ENCODE results near the gene CHCHD3. TPM values are rescaled to one million over a fixed set of nuclear protein-coding genes. Genes with fewer than 3 reads are reported as not detected.

CHCHD3 gene
- total and polyA plus RNA-seq, 2 of the 4 experiments (the other 2 are of a cell fraction): 56.9 to 141 TPM

GRCh38 chr7:133030346-133030745 is 51.5 kb downstream of the CHCHD3 start:
- Histone ChIP-seq H3K4me1 (ENCODE audit: control insufficient read depth, insufficient read depth, low read length) (no peaks in the 10 kb centered on the region), H3K9me3 (ENCODE audit: control insufficient read depth, insufficient read depth, low read length) (no peaks in the 10 kb centered on the region), H3K18ac (ENCODE audit: low read depth, low read length) (no peak overlapping the region), H3K4ac (ENCODE audit: low read depth, low read length) (no peak overlapping the region), H2AK9ac (replicated peaks; ENCODE audit: low read depth, low read length, poor library complexity) (no peak overlapping the region), H2AK5ac (ENCODE audit: low read depth, low read length) (no peak overlapping the region), H3K23ac (ENCODE audit: low read depth, low read length) (no peak overlapping the region), H3K36me3 (ENCODE audit: control insufficient read depth, insufficient read depth, low read length) (no peaks in the 10 kb centered on the region), H2AFZ (replicated peaks; ENCODE audit: low read length, poor library complexity) (no peak overlapping the region), H3K4me2 (ENCODE audit: low read depth, low read length) (no peak overlapping the region), H3K9ac (ENCODE audit: low read depth, low read length) (no peak overlapping the region), H3K27ac (ENCODE audit: insufficient read depth, low read length) (no peak overlapping the region), H4K91ac (ENCODE audit: insufficient read depth, low read depth, low read length) (no peak overlapping the region), H3K4me3 (ENCODE audit: insufficient read depth, low read depth, low read length) (no peak overlapping the region), H2BK15ac (ENCODE audit: low read depth, low read length) (no peak overlapping the region), H2BK20ac (ENCODE audit: low read depth, low read length) (no peak overlapping the region), H2BK120ac (ENCODE audit: low read depth, low read length) (no peak overlapping the region), H3K27me3 (ENCODE audit: control insufficient read depth, insufficient read depth, low read length) (no peaks in the 10 kb centered on the region), H3K14ac (replicated peaks; ENCODE audit: low read depth, low read length) (no peak overlapping the region), H2BK5ac (ENCODE audit: low read depth, low read length, poor library complexity, severe bottlenecking) (no peak overlapping the region), H3K9me1 (ENCODE audit: insufficient read depth, low read length) (peaks cover 3% of the 10 kb centered on the region; the same call in 1 of the 2 replicates), H4K5ac (ENCODE audit: low read depth, low read length) (no peak overlapping the region), H3K56ac (ENCODE audit: extremely low read depth, insufficient read depth, low read length) (no peak overlapping the region), H3K79me1 (ENCODE audit: low read depth in 1 of 2, low read length in 2 of 2) (peaks cover 11 to 16% of the 10 kb centered on the region in 2 experiments), H4K8ac (ENCODE audit: low read depth in 2 of 2, low read length in 2 of 2) (no peak overlapping the region), H4K20me1 (ENCODE audit: insufficient read depth, low read length) (no peaks in the 10 kb centered on the region)
- ChIA-PET POLR2A (ENCODE audit: unreplicated experiment) (no interaction called here), CTCF (interaction anchor here (1.0 kb wide), 1 partner anchor 15 kb away, joined by 3 read pairs; no protein-coding TSS in a partner anchor)
- no TSS peak for BruUV-seq (replicated peaks)
- TF ChIP-seq CHD1 (IDR thresholded peaks at IDR 0.05; ENCODE audit: low read depth, low read length) (no peak), MAZ (IDR thresholded peaks at IDR 0.05; ENCODE audit: borderline replicate concordance, low read depth, low read length) (no peak), MAFK (IDR thresholded peaks at IDR 0.05; ENCODE audit: low read depth, low read length) (no peak), NFE2L2 (IDR thresholded peaks at IDR 0.05; ENCODE audit: low read depth, low read length) (no peak), ELK1 (IDR thresholded peaks at IDR 0.05; ENCODE audit: borderline replicate concordance, low read depth, low read length) (no peak), FOS (IDR thresholded peaks at IDR 0.05; ENCODE audit: low read depth, low read length) (no peak), CTCF (conservative IDR thresholded peaks at IDR 0.05; ENCODE audit: low read depth, low read length) (no peak), SMC3 (IDR thresholded peaks at IDR 0.05; ENCODE audit: low read depth, low read length) (no peak)
- ATAC-seq (ENCODE audit: low read depth) (no peak), DNase-seq (no peak)
- dilution Hi-C loops (cut with HindIII; ENCODE audit: low sequenced_read_pairs, unreplicated experiment): no loop called here
- intact Hi-C loops (cut with micrococcal nuclease): no loop called here
- in situ Hi-C loops (cut with MboI; ENCODE audit: low sequenced_read_pairs): no loop called here
